Small intestine (tissue), 16 donors: ENCODE data around the gene FEM1A. TPM values are rescaled to one million over a fixed set of nuclear protein-coding genes. Genes with fewer than 3 reads are reported as not detected.
"Not testable (repeated sequence)": the region's sequence is repeated elsewhere in the genome, so short reads cannot be mapped to it uniquely, and the experiment has no call there.

ENCODE experiments used
- DNase-seq, 2 donors: peaks; one replicate each; pipeline versions ENCODE4 v3.0.0 to v3.0.0-alpha.2; 2013
- FAIRE-seq: peaks from 2 replicates; lab custom pipeline; 2012; peaks lifted over from hg19 to GRCh38; lab: Jason Lieb, UNC
- H3K27ac ChIP-seq, 3 donors: one replicate each; pipeline ENCODE4 v1.5.1; 2013; ENCODE audit warnings: low read length in 2 of 3, mild to moderate bottlenecking in 2 of 3, control low read depth in 1 of 3, inconsistent platforms in 1 of 3, low read depth in 1 of 3, moderate library complexity in 1 of 3
- H3K27me3 ChIP-seq, 3 donors: one replicate each; pipeline ENCODE4 v1.6.1; 2013; ENCODE audit warnings: low read length in 3 of 3, inconsistent platforms in 1 of 3; ENCODE audit not compliant: control insufficient read depth in 3 of 3, insufficient read depth in 3 of 3
- H3K36me3 ChIP-seq, 3 donors: one replicate each; pipeline ENCODE4 v1.6.1; 2013; ENCODE audit warnings: low read length in 3 of 3, inconsistent platforms in 1 of 3, low read depth in 1 of 3, mild to moderate bottlenecking in 1 of 3, moderate library complexity in 1 of 3; ENCODE audit not compliant: control insufficient read depth in 3 of 3, insufficient read depth in 2 of 3
- H3K4me1 ChIP-seq, 3 donors: one replicate each; pipeline ENCODE4 v1.6.1; 2013; ENCODE audit warnings: low read length in 2 of 3, inconsistent platforms in 1 of 3, low read depth in 1 of 3, mild to moderate bottlenecking in 1 of 3, moderate library complexity in 1 of 3; ENCODE audit not compliant: control insufficient read depth in 3 of 3, insufficient read depth in 2 of 3
- H3K4me3 ChIP-seq, 3 donors: one replicate each; pipeline ENCODE4 v1.5.1; 2013; ENCODE audit warnings: low read length in 3 of 3, control low read depth in 1 of 3, inconsistent platforms in 1 of 3, low read depth in 1 of 3, mild to moderate bottlenecking in 1 of 3, moderate library complexity in 1 of 3
- H3K9me3 ChIP-seq, 2 donors: one replicate each; pipeline ENCODE4 v1.6.1; 2013; ENCODE audit warnings: low read depth in 1 of 2, low read length in 1 of 2; ENCODE audit not compliant: control insufficient read depth in 2 of 2, insufficient read depth in 1 of 2
- WGBS, 3 donors: extraction: QIAGEN DNeasy Blood & Tissue Kit; methylation state at CpG; one replicate each; pipeline ENCODE4 v1.1.7; 2013; 5-methylcytosine and 5-hydroxymethylcytosine counted together
- long read RNA-seq, 10 donors: transcript quantifications; one replicate each; lab custom pipeline, GENCODE V29; 2026
- polyA plus RNA-seq, 4 donors: library from polyadenylated mRNA; stranded (reverse) in 3 of 4; unstranded in 1 of 4; fragments of 200-250 nt in 3 of 4; fragments of 120-200 nt in 1 of 4; gene quantifications; one replicate each; pipeline versions ENCODE4 v1.2.1 to v1.2.3, GENCODE V29; 2013
- donor health status: healthy with polysubstance abuse.
- donor health status: control.
- donor health status: control.
- donor health status: Bipolar disorder and iron deficiency.
- donor health status: healthy.

The FEM1A gene
- polyA plus RNA-seq = 1 to 10 TPM; 1.6 to 6.0 (median 3.2) TPM
- long read RNA-seq, donor 1 = 0 reads
- long read RNA-seq, donor 2, full-length matches to known transcripts = 16 of 16 reads
- long read RNA-seq, donor 2, partial matches to known transcripts = 0 of 16 reads
- long read RNA-seq, donor 2, other reads (novel, unspliced or antisense) = 0 of 16 reads
- long read RNA-seq, donor 3, full-length matches to known transcripts = 44 of 177 reads
- long read RNA-seq, donor 3, partial matches to known transcripts = 133 of 177 reads
- long read RNA-seq, donor 3, other reads (novel, unspliced or antisense) = 0 of 177 reads
- long read RNA-seq, donor 4 = 0 reads
- long read RNA-seq, donor 5, full-length matches to known transcripts = 16 of 16 reads
- long read RNA-seq, donor 5, partial matches to known transcripts = 0 of 16 reads
- long read RNA-seq, donor 5, other reads (novel, unspliced or antisense) = 0 of 16 reads
- long read RNA-seq, donor 6, full-length matches to known transcripts = 27 of 27 reads
- long read RNA-seq, donor 6, partial matches to known transcripts = 0 of 27 reads
- long read RNA-seq, donor 6, other reads (novel, unspliced or antisense) = 0 of 27 reads
- long read RNA-seq, donor 7, full-length matches to known transcripts = 106 of 106 reads
- long read RNA-seq, donor 7, partial matches to known transcripts = 0 of 106 reads
- long read RNA-seq, donor 7, other reads (novel, unspliced or antisense) = 0 of 106 reads
- long read RNA-seq, donor 8, full-length matches to known transcripts = 7 of 7 reads
- long read RNA-seq, donor 8, partial matches to known transcripts = 0 of 7 reads
- long read RNA-seq, donor 8, other reads (novel, unspliced or antisense) = 0 of 7 reads
- long read RNA-seq, donor 9, full-length matches to known transcripts = 12 of 12 reads
- long read RNA-seq, donor 9, partial matches to known transcripts = 0 of 12 reads
- long read RNA-seq, donor 9, other reads (novel, unspliced or antisense) = 0 of 12 reads
- long read RNA-seq, donor 10, full-length matches to known transcripts = 38 of 38 reads
- long read RNA-seq, donor 10, partial matches to known transcripts = 0 of 38 reads
- long read RNA-seq, donor 10, other reads (novel, unspliced or antisense) = 0 of 38 reads

GRCh38 chr19:4791183-4792018 is at the start of gene FEM1A:
Gene FEM1A, plus strand, starts transcription at chr19:4791734. Its CDS starts 121 bp downstream, at chr19:4791855.
- Histone ChIP-seq H3K9me3 (no peaks in the 10 kb centered on the region), H3K27me3 (peaks cover 0 to 2% (median 0%) of the 10 kb centered on the region in 3 donors), H3K4me1 (peaks cover 0 to 6% (median 3%) of the 10 kb centered on the region in 3 donors), H3K4me3 (peak within 1 kb of the TSS; percentile 54 to 85 (median 85)), H3K36me3 (peaks cover 0 to 31% (median 4%) of the 10 kb centered on the region in 3 donors), H3K27ac (peak within 1 kb of the TSS; percentile 75 to 97 (median 82))
- DNase-seq (peak; percentile 100), FAIRE-seq (peak; percentile 57)
- 0% methylated on average over 64 to 80 of the region's 80 CpGs for WGBS, 3 donors

GRCh38 chr19:4742723-4743646 is 48.5 kb upstream of the FEM1A start:
- no peaks in the 10 kb centered on the region for H3K9me3 ChIP-seq
- no peaks in the 10 kb centered on the region for H3K36me3 ChIP-seq
- no peaks in the 10 kb centered on the region for H3K4me1 ChIP-seq
- H3K27ac ChIP-seq = peak overlapping the region in 1 of 3 donors; percentile 53
- 30 to 40% (median 32%) methylated on average over 12 of the region's 12 CpGs for WGBS, 3 donors
- DNase-seq (no peak), FAIRE-seq (no peak)
- peaks cover 0 to 14% (median 1%) of the 10 kb centered on the region in 3 donors for H3K27me3 ChIP-seq
- H3K4me3 ChIP-seq = no peak overlapping the region

GRCh38 chr19:4744451-4745174 is 46.9 kb upstream of the FEM1A start:
- no peak overlapping the region for H3K27ac ChIP-seq
- H3K36me3 ChIP-seq = no peaks in the 10 kb centered on the region
- FAIRE-seq (no peak), DNase-seq (no peak)
- H3K9me3 ChIP-seq = no peaks in the 10 kb centered on the region
- WGBS, 3 donors = 12 to 42% (median 20%) methylated on average over 8 of the region's 8 CpGs
- H3K27me3 ChIP-seq = peaks cover 0 to 13% (median 6%) of the 10 kb centered on the region in 3 donors
- H3K4me3 ChIP-seq = no peak overlapping the region
- no peaks in the 10 kb centered on the region for H3K4me1 ChIP-seq

GRCh38 chr19:4745175-4745574 is 46.4 kb upstream of the FEM1A start:
- 48 to 74% (median 55%) methylated on average over 10 of the region's 10 CpGs for WGBS, 3 donors
- not testable (repeated sequence) for FAIRE-seq, H3K27ac ChIP-seq, H3K9me3 ChIP-seq, H3K4me3 ChIP-seq, H3K36me3 ChIP-seq, H3K4me1 ChIP-seq, DNase-seq
- H3K27me3 ChIP-seq = peaks cover 0 to 13% (median 9%) of the 10 kb centered on the region in 3 donors

- Histone ChIP-seq H3K27me3 (peaks cover 0 to 13% (median 9%) of the 10 kb centered on the region in 3 donors), H3K4me3 (no peak overlapping the region), H3K9me3 (no peaks in the 10 kb centered on the region), H3K27ac (no peak overlapping the region), H3K36me3 (no peaks in the 10 kb centered on the region), H3K4me1 (no peaks in the 10 kb centered on the region)
- DNase-seq (no peak), FAIRE-seq (no peak)
- 73 to 78% (median 74%) methylated on average over 8 of the region's 8 CpGs for WGBS, 3 donors
These were observed 45.5 kb upstream of the FEM1A start for GRCh38 chr19:4745986-4746385.

- 42 to 44% (median 44%) methylated on average over 11 of the region's 11 CpGs for WGBS, 3 donors
- Histone ChIP-seq H3K4me3 (no peak overlapping the region), H3K4me1 (no peaks in the 10 kb centered on the region), H3K27me3 (peaks cover 0 to 11% (median 7%) of the 10 kb centered on the region in 3 donors), H3K9me3 (no peaks in the 10 kb centered on the region), H3K36me3 (no peaks in the 10 kb centered on the region), H3K27ac (no peak overlapping the region)
- DNase-seq (no peak), FAIRE-seq (no peak)
These were observed 43.3 kb upstream of the FEM1A start for GRCh38 chr19:4748185-4748584.
